Spinal cord (tissue), 10 donors: ENCODE measurements around the gene CIAO2B. TPM values are rescaled to one million over a fixed set of nuclear protein-coding genes. Genes with fewer than 3 reads are reported as not detected.
"Not testable (repeated sequence)": the region's sequence is repeated elsewhere in the genome, so short reads cannot be mapped to it uniquely, and the experiment has no call there.

Source experiments
- DNase-seq, 6 donors: peaks; one replicate each; pipeline versions ENCODE4 v3.0.0 to v3.0.0-alpha.2; 2013 to 2015; ENCODE audit warnings: low spot score in 6 of 6, low read depth in 4 of 6
- H3K27ac ChIP-seq: one replicate; pipeline ENCODE4 v1.5.1; 2013; ENCODE audit warnings: low read depth, low read length, control low read depth
- H3K27me3 ChIP-seq: one replicate; pipeline ENCODE4 v1.6.1; 2013; ENCODE audit warnings: low read length; ENCODE audit not compliant: control insufficient read depth, insufficient read depth
- H3K36me3 ChIP-seq: one replicate; pipeline ENCODE4 v1.6.1; 2013; ENCODE audit warnings: low read length; ENCODE audit not compliant: control insufficient read depth, insufficient read depth
- H3K4me1 ChIP-seq: one replicate; pipeline ENCODE4 v1.6.1; 2013; ENCODE audit warnings: low read length; ENCODE audit not compliant: control insufficient read depth, insufficient read depth
- H3K4me3 ChIP-seq: one replicate; pipeline ENCODE4 v1.5.1; 2013; ENCODE audit warnings: low read depth, low read length, control low read depth
- H3K9me3 ChIP-seq: one replicate; pipeline ENCODE4 v1.6.1; 2013; ENCODE audit warnings: low read length; ENCODE audit not compliant: control insufficient read depth, insufficient read depth
- WGBS: methylation state at CpG from one replicate; pipeline ENCODE4 v1.1.5; 2013; ENCODE audit warnings: missing lambda C conversion rate; ENCODE audit not compliant: insufficient coverage; 5-methylcytosine and 5-hydroxymethylcytosine counted together
- polyA plus RNA-seq, 2 donors: library from polyadenylated mRNA; unstranded; fragments of 120-200 nt; gene quantifications; one replicate each; pipeline ENCODE4 v1.2.1, GENCODE V29; 2013; ENCODE audit not compliant: insufficient read length in 2 of 2
- total RNA-seq, 2 donors: library from RNA; depleted of rRNA in 1 of 2; stranded (reverse); fragments of 120-200 nt in 1 of 2; fragments of >200 nt in 1 of 2; gene quantifications; one replicate each; pipeline versions ENCODE4 v1.2.3 to v1.2.4, GENCODE V29; 2013 to 2014
- donor health status: healthy.

The CIAO2B gene
- total and polyA plus RNA-seq, 4 donors = 52.7 to 138 (median 127) TPM

DNA sequence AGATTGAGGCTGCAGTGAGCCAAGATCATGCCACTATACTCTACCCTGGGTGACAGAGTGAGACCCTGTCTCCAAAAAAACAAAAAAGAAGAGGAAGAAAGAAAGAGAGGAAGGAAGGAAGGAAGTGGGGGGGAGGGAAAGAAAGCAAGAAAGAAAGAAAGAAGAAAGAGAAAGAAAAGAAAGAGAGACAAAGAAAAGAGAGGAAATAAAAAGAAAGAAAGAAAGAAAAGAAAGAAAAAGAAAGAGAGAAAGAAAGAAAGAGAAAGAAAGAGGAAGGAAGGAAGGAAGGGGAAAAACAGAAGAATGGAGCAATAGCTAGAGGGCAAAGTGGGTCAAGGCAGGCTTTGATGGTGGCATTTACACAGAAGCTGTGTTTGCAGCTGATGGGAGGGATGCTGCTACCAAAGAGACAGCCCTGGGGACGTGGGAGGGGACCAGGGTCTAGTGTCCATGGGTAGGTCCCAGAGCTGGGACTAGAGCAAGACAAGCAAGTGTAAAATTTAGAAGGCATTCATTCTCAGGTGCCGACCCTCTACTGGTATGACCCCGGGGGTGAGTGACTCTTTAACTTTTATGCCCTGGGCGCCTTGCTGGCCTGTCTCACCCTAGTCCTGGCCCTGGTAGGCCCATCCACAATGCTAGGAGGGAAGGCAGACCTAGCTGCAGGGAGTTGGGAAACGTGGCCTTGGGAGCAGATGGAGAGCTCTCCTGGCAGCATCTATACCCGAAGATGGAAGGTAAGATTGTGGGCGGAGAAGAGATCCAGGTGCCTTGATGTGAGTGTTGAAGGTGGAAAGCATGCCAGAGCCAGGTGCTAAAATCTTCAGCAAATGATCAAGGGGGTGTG is 24.9 kb upstream of the CIAO2B start:
- WGBS = 83% methylated on average over 7 of the region's 7 CpGs

DNA sequence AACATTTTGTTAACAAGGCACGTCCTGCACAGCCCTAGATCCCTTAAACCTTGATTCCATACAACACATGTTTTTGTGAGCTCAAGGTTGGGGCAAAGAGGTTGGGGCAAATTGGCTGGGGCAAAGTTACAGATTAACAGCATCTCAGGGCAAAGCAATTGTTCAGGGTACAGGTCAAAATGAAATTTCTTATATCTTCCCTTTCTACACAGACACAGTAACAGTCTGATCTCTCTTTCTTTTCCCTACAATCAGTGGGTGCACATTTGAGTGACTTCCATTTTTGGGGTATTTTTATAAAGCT is 21.9 kb upstream of the CIAO2B start:
- H3K4me3 ChIP-seq, H3K4me1 ChIP-seq, H3K36me3 ChIP-seq, H3K9me3 ChIP-seq, DNase-seq, H3K27ac ChIP-seq: not testable (repeated sequence)
- H3K27me3 ChIP-seq = peaks cover 11% of the 10 kb centered on the region
- no CpG with 5 or more reads among the region's 1 CpG for WGBS

More for the DNA sequence above, 24.9 kb upstream of the CIAO2B start:
- Histone ChIP-seq H3K27ac (no peak overlapping the region), H3K36me3 (no peaks in the 10 kb centered on the region), H3K9me3 (no peaks in the 10 kb centered on the region), H3K27me3 (no peaks in the 10 kb centered on the region), H3K4me3 (no peak overlapping the region), H3K4me1 (peaks cover 12% of the 10 kb centered on the region)
- DNase-seq = no peak

DNA sequence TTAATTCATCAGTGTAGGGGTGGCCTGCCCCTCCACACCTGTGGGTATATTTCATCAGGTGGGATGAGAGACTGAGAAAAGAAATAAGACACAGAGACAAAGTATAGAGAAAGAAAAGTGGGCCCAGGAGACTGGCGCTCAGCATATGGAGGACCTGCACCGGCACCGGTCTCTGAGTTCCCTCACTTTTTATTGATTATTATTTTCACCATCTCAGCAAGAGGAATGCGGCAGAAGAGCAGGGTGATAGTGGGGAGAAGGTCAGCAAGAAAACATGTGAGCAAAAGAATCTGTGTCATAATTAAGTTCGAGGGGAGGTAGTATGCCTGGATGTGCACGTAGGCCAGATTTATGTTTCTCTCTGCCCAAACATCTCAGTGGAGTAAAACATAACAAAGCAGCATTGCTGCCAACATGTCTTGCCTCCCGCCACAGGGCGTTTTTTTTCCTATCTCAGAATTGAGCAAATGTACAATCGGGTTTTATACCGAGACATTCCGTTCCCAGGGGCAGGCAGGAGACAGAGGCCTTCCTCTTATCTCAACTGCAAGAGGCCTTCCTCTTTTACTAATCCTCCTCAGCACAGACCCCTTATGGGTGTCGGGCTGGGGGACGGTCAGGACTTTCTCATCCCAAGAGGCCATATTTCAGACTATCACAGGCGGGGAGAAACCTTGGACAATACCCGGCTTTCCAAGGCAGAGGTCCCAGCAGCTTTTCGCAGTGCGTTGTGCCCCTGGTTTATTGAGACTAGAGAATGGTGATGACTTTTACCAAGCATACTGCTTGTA is 21.4 kb upstream of the CIAO2B start:
- not testable (repeated sequence) for H3K27ac ChIP-seq, H3K4me1 ChIP-seq, H3K9me3 ChIP-seq, H3K4me3 ChIP-seq, DNase-seq, H3K36me3 ChIP-seq
- peaks cover 15% of the 10 kb centered on the region for H3K27me3 ChIP-seq
- 40% methylated on average over 4 of the region's 17 CpGs for WGBS

DNA sequence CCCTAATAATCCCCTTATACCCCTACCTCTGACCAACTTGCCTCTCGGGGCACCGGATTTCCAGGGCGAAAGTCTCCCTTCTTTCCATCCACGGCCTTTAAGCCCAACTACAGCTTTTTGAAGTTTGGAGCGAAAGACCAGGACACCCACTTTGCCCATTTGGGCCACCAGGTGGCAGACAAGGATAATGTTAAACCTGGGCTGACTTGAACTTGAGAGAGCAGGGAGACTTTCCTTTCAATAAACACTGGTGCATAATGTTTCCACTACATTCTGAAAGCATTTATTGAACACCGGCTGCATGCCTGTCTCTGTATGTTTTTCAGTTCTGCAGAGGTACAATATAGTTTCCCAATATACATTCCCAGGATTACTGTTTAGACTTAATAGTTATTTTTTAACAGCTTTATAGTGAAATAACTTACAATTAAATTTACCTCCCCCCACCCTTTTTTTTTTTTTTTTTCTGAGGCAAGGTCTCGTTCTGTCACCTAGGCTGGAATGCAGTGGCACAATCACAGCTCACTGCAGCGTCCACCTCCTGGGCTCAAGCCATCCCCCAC is 20.0 kb upstream of the CIAO2B start:
- 0% methylated on average over 1 of the region's 8 CpGs for WGBS
- no peak overlapping the region for H3K4me3 ChIP-seq
- peak in 5 of 6 donors; percentile 62 to 95 (median 78) for DNase-seq

DNA sequence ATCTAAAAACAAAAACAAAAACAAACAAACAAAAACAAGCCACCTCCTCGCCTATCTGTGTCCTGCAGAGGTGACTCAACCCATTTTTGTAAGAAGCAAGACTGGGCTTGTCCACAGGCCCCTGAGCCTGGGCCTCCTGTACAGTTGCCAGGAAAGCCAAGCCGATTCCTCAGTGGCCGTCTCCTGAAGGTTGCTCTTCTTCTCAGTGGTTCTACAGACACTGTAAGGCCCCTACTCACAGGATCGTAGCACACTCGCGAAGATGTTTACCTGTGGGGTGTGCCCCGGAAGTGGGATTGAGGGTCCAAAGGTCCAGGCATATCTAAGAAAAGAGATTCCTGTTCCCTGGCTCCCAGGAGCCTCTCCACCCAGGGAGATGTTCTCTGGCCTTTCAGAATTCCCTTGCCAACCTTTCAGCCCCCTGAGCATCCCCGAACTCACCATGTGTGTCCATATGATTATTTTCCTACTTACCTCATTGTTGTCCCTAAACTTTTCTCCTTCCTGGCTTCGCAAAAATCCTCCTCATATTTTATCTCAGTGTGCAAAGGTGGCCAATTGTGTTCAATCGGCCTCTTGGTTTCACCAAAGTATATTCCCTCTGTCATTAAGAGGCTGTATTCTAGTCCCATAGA is 19.4 kb upstream of the CIAO2B start:
- DNase-seq = no peak
- Histone ChIP-seq H3K4me1 (peaks cover 8% of the 10 kb centered on the region), H3K9me3 (no peaks in the 10 kb centered on the region), H3K4me3 (no peak overlapping the region), H3K36me3 (no peaks in the 10 kb centered on the region), H3K27ac (no peak overlapping the region), H3K27me3 (peaks cover 35% of the 10 kb centered on the region)
- 79% methylated on average over 10 of the region's 10 CpGs for WGBS

More for the DNA sequence above, 20.0 kb upstream of the CIAO2B start:
- Histone ChIP-seq H3K9me3 (no peaks in the 10 kb centered on the region), H3K27me3 (peaks cover 29% of the 10 kb centered on the region), H3K27ac (no peak overlapping the region), H3K4me1 (peaks cover 2% of the 10 kb centered on the region), H3K36me3 (no peaks in the 10 kb centered on the region)

DNA sequence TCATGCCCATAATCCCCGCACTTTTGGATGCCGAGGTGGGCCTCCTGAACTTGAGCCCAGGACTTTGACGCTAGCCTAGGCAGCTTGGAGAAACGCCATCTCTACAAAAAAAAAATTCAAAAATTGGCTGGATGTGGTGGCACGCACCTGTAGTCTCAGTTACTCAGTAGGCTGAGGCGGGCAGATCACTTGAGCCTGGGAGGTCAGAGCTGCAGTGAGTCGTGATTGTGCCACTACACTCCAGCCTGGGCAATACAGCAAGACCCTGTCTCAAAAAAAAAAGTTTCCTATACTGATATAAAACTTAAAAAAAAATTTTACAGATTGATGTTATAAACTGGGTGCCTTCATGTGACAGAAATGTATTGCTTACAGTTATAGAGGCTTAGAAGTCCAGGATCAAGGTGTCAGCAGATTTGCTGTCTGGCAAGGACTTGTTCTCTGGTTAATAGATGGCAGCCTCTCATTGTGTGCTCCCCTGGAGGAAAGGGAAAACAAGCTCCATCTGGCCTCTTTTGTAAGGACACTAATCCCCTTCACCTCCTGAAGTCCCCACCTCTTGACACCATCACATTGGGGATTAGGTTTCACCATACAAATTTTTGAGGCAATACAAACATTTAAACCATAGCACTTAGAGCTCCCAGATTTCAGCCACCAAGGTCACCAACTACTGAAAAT is 18.4 kb upstream of the CIAO2B start:
- WGBS = 88% methylated on average over 4 of the region's 7 CpGs
- no peak for DNase-seq
- Histone ChIP-seq H3K9me3 (no peaks in the 10 kb centered on the region), H3K27ac (no peak overlapping the region), H3K4me3 (no peak overlapping the region), H3K36me3 (no peaks in the 10 kb centered on the region), H3K27me3 (peaks cover 41% of the 10 kb centered on the region), H3K4me1 (peaks cover 17% of the 10 kb centered on the region)

DNA sequence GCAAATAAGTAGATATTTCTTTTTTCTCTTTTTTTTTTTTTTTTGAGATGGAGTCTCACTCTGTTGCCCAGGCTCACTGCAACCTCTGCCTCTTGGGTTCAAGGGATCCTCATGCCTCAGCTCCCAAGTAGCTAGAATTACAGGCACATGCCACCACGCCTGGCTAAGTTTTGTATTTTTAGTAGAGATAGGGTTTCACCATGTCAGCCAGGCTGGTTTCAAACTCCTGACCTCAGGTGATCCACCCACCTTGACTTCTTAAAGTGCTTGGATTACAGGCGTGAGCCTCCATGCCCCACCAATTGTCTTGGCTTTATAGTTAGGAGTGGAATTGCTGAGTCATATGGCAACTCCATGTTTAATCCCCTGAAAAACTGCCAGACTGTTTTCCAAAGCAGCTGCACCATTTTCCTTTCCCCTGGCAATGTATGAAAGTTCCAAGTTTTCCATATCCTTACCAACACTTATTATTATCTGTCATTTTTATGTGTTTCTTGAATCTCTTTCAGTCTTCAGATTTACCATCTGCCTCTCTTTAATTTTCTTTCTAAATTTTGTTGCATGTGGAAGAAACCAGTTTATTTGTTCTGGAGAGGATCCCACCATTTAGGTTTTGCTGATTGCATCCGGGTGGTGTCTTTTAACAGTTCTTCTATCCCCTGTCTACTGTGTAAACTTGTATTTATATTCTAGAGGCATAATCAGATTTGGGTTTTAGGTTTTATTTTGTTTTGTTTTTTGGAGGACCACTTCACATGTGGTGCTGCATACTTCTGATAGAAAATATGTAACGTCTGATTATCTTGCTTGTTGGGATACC is 17.0 kb upstream of the CIAO2B start:
- Histone ChIP-seq H3K4me1 (peaks cover 19% of the 10 kb centered on the region), H3K4me3 (no peak overlapping the region), H3K36me3 (no peaks in the 10 kb centered on the region), H3K27me3 (peaks cover 41% of the 10 kb centered on the region), H3K9me3 (no peaks in the 10 kb centered on the region), H3K27ac (no peak overlapping the region)
- DNase-seq = no peak
- WGBS = no CpG with 5 or more reads among the region's 4 CpGs

DNA sequence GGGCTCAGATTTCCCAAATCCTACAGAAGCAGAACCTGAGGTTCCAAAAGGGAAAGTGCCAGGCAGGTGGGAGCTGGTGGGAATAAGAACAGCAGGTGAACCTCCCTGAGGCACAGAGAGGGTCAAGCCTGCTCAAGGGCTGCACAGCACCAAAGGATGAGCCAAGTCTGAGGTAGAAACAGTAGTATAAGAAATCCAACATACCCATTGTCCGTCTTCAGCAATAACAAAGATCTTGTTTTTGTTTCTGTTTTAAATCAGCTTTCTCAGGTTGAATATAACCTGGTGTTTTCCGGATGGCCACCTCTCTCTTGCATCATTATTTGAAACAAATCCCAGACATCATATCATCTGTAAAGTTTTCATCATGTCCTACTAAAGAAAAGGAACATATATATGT is 16.2 kb upstream of the CIAO2B start:
- Histone ChIP-seq H3K27ac (no peak overlapping the region), H3K4me3 (no peak overlapping the region), H3K27me3 (peaks cover 41% of the 10 kb centered on the region), H3K4me1 (peaks cover 19% of the 10 kb centered on the region), H3K9me3 (no peaks in the 10 kb centered on the region), H3K36me3 (no peaks in the 10 kb centered on the region)
- whole genome bisulfite sequencing = no CpG with 5 or more reads among the region's 2 CpGs
- no peak for DNase-seq
